ENCODE measurements around the gene OLIG1.

DNA sequence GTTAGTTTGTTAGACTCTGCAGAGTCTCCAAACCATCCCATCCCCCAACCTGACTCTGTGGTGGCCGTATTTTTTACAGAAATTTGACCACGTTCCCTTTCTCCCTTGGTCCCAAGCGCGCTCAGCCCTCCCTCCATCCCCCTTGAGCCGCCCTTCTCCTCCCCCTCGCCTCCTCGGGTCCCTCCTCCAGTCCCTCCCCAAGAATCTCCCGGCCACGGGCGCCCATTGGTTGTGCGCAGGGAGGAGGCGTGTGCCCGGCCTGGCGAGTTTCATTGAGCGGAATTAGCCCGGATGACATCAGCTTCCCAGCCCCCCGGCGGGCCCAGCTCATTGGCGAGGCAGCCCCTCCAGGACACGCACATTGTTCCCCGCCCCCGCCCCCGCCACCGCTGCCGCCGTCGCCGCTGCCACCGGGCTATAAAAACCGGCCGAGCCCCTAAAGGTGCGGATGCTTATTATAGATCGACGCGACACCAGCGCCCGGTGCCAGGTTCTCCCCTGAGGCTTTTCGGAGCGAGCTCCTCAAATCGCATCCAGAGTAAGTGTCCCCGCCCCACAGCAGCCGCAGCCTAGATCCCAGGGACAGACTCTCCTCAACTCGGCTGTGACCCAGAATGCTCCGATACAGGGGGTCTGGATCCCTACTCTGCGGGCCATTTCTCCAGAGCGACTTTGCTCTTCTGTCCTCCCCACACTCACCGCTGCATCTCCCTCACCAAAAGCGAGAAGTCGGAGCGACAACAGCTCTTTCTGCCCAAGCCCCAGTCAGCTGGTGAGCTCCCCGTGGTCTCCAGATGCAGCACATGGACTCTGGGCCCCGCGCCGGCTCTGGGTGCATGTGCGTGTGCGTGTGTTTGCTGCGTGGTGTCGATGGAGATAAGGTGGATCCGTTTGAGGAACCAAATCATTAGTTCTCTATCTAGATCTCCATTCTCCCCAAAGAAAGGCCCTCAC, 44.2 kb upstream of the OLIG1 start, which contains the start of gene OLIG2:
- TF ChIP-seq CTCF (IDR thresholded peaks at IDR 0.05) = no peak
- no peak for TF ChIP-seq POLR2A (IDR thresholded peaks at IDR 0.05)
